SKM-1 (cell line): ENCODE results near the gene AMOTL1.

Experiments
- DNase-seq: peaks from one replicate; lab custom pipeline; 2025; ENCODE audit not compliant: unreplicated experiment; lab: John Stamatoyannopoulos, UW

The AMOTL1 gene

GRCh38 chr11:94741022-94741679 lies 27.0 kb upstream of the AMOTL1 start:
- no peak for DNase-seq

DNA sequence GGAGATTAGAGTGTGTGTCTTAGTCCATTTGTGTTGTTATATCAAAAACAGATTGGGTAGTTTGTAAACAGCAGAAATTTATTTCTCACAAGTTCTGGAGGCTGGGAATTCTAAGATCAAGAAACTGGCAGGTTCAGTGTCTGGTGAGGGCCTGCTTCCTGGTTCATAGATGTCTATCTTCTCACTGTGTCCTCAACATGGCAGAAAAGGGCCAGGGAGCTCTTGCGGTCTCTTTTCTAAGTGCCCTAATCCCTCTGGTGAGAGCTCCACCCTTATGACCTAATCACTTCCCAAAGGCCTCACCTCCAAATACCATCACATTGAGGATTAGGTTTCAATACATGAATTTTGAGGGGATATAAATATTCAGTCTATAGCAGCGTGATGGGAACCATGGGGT lies 25.5 kb upstream of the AMOTL1 start:
- no peak for DNase-seq

DNA sequence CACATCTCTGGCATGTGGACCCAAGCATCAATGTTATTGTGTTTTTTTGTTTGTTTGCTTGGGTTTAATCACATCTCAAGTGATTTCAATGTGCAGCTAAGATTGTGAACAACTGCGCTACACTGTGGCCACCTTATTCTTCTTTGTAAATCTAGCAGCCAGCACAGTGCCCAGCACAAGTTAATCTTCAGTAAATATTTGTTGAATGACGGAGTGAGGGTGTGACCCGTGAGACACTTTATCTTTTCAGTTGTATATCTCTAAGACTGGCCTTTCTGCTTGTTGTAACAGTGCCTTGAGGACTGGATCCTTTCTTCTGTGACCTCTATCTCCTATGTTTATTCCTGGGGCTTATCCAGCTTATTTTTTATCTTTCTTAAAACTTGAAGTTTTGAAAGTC lies 21.4 kb upstream of the AMOTL1 start:
- DNase-seq, result no peak

GRCh38 chr11:94747146-94747545 lies 21.0 kb upstream of the AMOTL1 start:
- no peak for DNase-seq

DNA sequence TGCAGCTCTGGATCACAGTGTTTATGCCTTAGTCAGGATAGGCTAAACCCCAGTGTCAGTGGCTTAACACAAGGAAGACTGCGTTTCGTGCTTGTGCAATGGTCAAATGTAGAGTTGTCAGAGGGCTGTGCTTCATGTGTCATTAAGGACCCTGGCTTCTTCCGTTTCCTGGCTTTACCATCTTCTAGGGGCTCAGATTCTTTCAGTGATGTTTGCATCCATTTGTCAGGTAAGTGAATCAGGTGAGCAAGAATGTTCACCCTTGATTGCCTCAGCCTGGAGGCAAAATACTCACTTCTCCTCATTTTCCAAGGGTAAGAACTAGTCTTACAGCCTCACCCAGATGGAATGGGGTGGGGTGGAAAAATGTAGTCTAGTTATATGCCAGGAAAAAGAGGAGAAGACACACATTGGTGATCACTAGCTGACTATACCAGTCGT lies 20.5 kb upstream of the AMOTL1 start:
- no peak for DNase-seq

GRCh38 chr11:94749369-94749768 lies 18.8 kb upstream of the AMOTL1 start:
- no peak for DNase-seq

GRCh38 chr11:94750319-94751217 lies 17.6 kb upstream of the AMOTL1 start:
- no peak for DNase-seq

- no peak for DNase-seq
Observed at GRCh38 chr11:94751218-94751609, 16.9 kb upstream of the AMOTL1 start.

GRCh38 chr11:94751786-94752185 lies 16.4 kb upstream of the AMOTL1 start:
- no peak for DNase-seq

DNA sequence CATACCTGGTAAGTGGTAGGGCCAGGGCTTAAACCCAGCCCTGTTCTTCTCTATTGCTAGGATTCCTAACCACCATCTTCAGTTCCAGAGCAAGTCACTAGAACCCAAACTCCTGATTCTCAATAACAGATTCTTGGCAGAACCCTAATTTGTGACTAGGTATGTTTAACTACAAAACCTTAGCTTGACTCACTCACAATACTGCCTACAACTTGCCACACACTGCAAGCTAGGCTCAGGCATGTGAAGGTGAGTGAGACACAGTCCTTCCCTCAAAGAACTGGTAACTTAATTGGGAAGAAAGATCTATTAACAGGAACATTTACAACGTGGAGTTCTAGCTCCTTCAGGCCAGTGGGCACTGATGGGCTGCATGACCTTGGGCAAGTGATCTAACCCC lies 14.5 kb upstream of the AMOTL1 start:
- no peak for DNase-seq

DNA sequence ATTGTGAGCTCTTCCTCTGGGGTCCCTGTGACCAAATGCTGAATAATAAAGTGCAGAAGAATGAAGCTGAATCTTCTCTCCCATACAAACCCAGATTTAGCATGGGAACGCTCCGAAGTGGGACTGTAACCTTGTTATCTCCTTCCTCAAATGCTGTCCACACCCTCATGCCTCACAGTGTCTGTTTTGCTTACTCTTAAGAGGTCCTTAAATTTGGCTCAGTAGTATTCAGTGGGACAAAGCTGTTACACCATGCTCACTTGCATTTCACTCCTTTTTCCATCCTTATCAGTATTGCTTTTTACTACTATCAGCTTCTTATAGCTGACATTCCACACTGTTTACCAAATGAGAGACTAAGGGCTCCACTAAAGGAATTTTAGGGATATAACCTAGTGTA lies 13.8 kb upstream of the AMOTL1 start:
- no peak for DNase-seq

- DNase-seq, result no peak
Observed at GRCh38 chr11:94754819-94755218, 13.3 kb upstream of the AMOTL1 start.

DNA sequence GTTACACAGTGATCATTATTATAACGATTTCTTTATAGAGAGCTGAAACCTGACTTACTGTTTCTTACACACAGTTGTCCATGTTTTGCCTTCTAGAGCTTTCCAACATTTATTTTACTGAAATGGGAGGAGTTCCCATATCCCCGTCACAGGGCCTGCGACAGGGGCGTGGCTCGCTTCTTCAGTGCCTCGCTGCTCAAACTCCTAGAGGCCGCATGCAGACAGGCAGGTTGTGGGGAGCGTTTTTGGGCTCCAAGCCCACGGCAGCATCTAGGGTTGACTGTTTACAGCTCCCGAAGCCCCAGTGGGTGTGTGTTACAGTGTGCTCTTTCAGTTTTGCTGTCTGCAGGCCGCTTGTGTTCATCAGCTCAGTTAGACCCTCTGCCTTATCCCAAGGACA lies 12.7 kb upstream of the AMOTL1 start:
- DNase-seq, result no peak

DNA sequence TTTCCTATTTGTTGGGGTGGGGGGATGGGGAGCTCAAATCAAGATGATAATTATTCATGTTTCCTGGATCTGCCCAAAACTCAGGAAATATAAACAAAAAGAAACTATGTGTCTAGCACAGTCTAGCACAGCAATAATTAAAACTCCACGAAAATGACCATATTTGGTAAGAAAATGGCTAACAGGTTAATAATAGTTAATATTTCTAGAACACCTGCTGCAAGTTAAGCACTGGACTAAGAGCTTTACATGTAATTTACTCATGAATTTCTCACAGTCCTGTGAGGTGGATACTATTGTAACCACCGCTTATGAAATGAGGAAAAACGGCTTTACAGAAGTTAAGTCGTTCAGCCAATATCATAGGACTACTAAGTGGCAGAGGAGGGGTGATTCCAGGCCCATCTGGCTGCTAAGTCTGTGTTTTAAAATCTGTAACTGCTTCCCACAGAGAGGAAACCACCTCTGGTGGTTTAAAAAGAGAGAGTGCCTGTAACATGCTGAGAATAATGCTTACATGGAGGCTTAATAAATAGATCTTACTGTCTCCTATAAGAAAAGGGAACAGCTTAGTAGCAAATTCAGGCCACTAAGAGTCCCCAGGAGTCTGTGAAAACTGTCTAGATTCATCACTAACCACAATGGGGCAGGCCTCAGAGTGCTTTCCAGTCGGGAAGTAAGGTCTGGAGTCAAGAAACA lies 11.0 kb upstream of the AMOTL1 start:
- no peak for DNase-seq

DNA sequence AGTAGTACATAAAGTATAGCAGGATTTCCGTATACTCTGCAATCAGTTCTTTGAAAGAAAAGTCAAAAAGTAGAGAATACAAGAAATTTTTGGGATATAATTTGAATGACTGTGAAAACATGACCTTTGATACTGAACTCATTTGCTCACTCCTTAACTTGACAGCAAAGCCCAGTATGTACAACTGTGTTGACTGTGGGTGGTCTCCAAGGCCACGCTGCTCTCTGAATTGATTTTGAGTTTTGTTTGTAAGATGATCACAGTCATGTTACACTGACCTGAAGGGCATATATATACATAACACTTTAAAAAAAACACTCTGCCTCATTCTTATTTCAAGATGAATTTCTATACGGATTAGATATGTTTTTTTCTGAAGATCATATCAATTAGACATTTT lies 9.5 kb upstream of the AMOTL1 start:
- no peak for DNase-seq

- no peak for DNase-seq
Observed at GRCh38 chr11:94759522-94759921, 8.6 kb upstream of the AMOTL1 start.

DNA sequence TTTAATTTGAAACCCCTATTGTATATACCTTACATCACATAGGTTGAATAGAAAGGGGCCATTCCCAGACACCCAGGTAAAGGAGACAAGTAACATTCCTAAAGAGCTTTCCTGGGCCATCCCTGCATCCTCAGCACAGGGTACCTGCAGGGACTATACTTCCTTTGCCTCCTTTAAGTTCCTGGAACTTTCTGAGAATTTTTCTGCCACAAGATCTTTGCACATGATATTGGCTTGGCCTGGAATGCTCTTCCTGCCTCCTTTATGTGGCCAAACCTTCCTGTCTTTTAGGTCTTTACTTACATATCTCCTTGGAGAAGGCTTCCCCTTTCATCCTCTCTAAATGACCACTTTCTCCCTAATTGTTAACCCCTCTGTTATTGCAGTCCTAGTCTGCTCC lies 7.9 kb upstream of the AMOTL1 start:
- no peak for DNase-seq

GRCh38 chr11:94762208-94762607 lies 5.9 kb upstream of the AMOTL1 start:
- DNase-seq, result no peak

DNA sequence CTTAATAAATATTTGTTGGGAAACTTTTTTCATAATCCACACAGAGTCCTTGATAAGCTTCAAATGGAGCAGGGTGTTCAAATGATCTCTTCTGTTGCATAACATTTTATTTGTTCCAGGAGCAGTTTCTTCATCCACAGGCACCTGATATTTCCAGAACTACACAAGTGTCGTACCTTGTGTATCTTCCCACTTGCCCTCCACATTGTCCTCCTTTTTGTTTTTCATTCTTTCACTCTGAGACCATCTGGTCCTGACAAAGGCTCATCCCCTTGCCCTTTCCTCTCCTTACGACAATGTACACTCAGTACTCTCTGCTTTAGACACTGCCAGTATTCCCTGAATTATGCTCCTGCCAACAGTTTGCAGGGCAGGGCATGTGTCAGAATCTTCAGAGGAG lies 5.2 kb upstream of the AMOTL1 start:
- DNase-seq, result no peak

GRCh38 chr11:94766713-94767206 lies 1.4 kb upstream of the AMOTL1 start:
- no peak for DNase-seq

DNA sequence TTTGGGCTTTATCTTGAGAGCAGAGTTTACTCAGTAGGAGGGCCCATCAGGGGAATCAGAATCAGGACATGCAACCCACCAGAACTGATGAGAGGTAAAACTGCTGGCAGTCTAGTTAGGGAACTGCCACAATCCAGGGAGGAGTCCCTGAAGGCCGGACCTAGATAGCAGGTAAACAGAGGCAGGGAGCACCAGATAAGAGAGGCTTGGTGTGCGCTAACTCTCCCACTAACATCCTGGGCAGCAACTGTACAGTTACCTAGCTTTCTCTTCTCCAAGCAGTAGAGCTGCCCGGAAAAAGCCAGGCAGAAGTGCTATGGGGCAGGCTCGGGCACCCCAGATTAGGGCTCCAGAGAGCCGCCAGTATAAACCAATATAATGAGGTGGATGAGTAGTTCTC lies 865 bp upstream of the AMOTL1 start:
- DNase-seq, result no peak
